Transverse colon (tissue), 4 donors: Measurements from ENCODE around the gene RERG. TPM values are rescaled to one million over a fixed set of nuclear protein-coding genes. Genes with fewer than 3 reads are reported as not detected.

Experiments
- DNase-seq: peaks from one replicate; pipeline ENCODE4 v3.0.0-alpha.2; 2019
- H3K27ac ChIP-seq, 4 donors: fragments of 200-600 bp; sonication (generic); 2 replicates each; pipeline ENCODE4 v1.5.1; 2016 to 2018; ENCODE audit warnings: inconsistent platforms in 4 of 4
- H3K27me3 ChIP-seq: fragments of 200-600 bp; sonication (generic); 2 replicates; pipeline ENCODE4 v1.5.1; 2017; ENCODE audit warnings: inconsistent platforms
- H3K36me3 ChIP-seq, 4 donors: fragments of 200-600 bp; sonication (generic); 2 replicates each; pipeline ENCODE4 v1.5.1; 2017 to 2019; ENCODE audit warnings: inconsistent platforms in 4 of 4
- H3K4me1 ChIP-seq, 4 donors: fragments of 200-600 bp; sonication (generic); 2 replicates each; pipeline ENCODE4 v1.5.1; 2017 to 2020; ENCODE audit warnings: inconsistent platforms in 4 of 4
- H3K4me3 ChIP-seq, 4 donors: fragments of 200-600 bp; sonication (generic); 1 replicate in 1 of 4; 2 replicates in 3 of 4; pipeline versions ENCODE4 v1.5.1 to v1.6.1; 2017 to 2019; ENCODE audit warnings: inconsistent platforms in 4 of 4
- H3K9me3 ChIP-seq, 2 donors: fragments of 200-600 bp; sonication (generic); 2 replicates each; pipeline ENCODE4 v1.5.1; 2017 to 2019; ENCODE audit warnings: inconsistent platforms in 2 of 2
- CTCF ChIP-seq, 5 experiments: fragments of 200-600 bp in 3 of 5; fragments of 450-650 bp in 2 of 5; sonication (generic) in 3 of 5; IDR thresholded peaks; 1 replicate in 2 of 5; 2 replicates in 3 of 5; pipeline ENCODE4 v1.5.1; 2016 to 2017; ENCODE audit warnings: antibody characterized with exemption in 5 of 5, inconsistent platforms in 3 of 5, mild to moderate bottlenecking in 2 of 5, moderate library complexity in 1 of 5
- EP300 ChIP-seq: sonication (generic); formaldehyde crosslinking; IDR thresholded peaks from one replicate; pipeline ENCODE4 v1.6.1; 2017; ENCODE audit warnings: antibody characterized with exemption, low read depth
- POLR2A ChIP-seq: fragments of 450-650 bp; IDR thresholded peaks from one replicate; pipeline ENCODE4 v1.6.1; 2016; ENCODE audit warnings: antibody characterized with exemption, mild to moderate bottlenecking, moderate library complexity
- POLR2AphosphoS5 ChIP-seq, 3 donors: sonication (generic); formaldehyde crosslinking; IDR thresholded peaks; one replicate each; pipeline ENCODE4 v1.6.1; 2016; ENCODE audit warnings: antibody characterized with exemption in 3 of 3
- WGBS, 2 donors: methylation state at CpG; one replicate each; pipeline ENCODE4 v1.1.5; 2018; ENCODE audit warnings: low coverage in 1 of 2; 5-methylcytosine and 5-hydroxymethylcytosine counted together
- in situ Hi-C, 4 donors: fragments of 200-750 bp; cut with MboI; loops; one replicate each; pipeline versions ENCODE4 v1.15.0 to v1.15.1; 2017; ENCODE audit warnings: low sequenced_read_pairs in 3 of 4, low pct_ligation_motif_present in 1 of 4, low pct_unique_long_range_greater_than_20kb in 1 of 4
- intact Hi-C: fragments of 100-400 bp; cut with DNase I; formaldehyde crosslinking; loops from one replicate; pipeline ENCODE4 v1.15.1; 2023; ENCODE audit warnings: low total_unique reads
- total RNA-seq, 4 donors: library from RNA; depleted of rRNA; stranded (reverse); fragments of >200 nt; gene quantifications; one replicate each; pipeline ENCODE4 v1.1.0, GENCODE V29; 2016

RERG gene
- total RNA-seq, 4 donors from 2014 or later, result 3.6 to 12.6 (median 8.6) TPM

DNA sequence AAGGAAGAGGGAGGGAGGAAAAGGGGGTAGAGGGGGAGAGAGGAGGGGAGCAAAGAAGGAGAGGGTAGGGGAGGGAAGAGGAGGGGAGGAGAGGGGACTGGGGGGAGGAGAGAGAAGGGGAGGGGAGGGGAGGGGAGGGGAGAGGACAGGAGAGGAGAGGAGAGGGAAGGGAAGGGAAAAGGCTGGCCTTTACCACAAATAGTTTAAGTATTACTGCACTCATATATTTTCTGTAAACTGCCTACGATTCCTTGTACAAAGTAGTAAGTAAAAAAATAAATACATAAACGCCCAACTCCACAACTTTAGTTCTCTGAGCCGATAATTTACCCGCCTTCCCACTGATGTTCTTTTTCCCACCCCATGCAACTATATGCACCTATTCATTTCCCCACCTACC is 23.7 kb upstream of the RERG start:
- Histone ChIP-seq H3K36me3 (no peaks in the 10 kb centered on the region), H3K4me1 (no peaks in the 10 kb centered on the region), H3K4me3 (no peak overlapping the region), H3K27ac (no peak overlapping the region), H3K9me3 (peaks cover 0 to 5% of the 10 kb centered on the region in 2 donors), H3K27me3 (no peaks in the 10 kb centered on the region)
- in situ Hi-C loops, result no loop called here
- TF ChIP-seq CTCF (IDR thresholded peaks at IDR 0.05) (no peak), POLR2A (no peak), EP300 (no peak), POLR2AphosphoS5 (IDR thresholded peaks at IDR 0.05) (no peak)
- 82 to 84% methylated on average over 4 of the region's 4 CpGs for WGBS, 2 donors
- intact Hi-C loops, result no loop called here
- no peak for DNase-seq

DNA sequence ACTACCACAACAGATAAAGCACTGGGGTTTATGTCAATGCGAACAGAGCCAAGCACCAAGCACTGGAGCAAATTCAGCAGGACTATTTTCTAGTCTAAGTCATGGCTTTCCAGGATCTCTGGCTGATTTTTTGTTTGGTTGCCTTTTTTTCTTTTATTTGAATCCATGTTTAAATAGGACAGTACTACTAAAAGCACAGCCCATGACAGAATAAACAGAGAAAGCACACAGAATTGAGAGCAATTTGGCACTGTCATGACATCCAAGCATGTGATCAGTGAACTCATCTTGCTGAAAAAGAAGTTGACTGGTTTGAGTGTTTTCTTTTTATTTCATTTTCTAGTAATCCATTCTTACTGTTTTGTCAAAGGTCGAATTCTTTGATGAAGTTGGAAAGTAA is 23.1 kb upstream of the RERG start:
- no peak overlapping the region for H3K27ac ChIP-seq
- H3K4me3 ChIP-seq, result no peak overlapping the region
- WGBS, 2 donors, result 47 to 75% methylated on average over 1 to 2 of the region's 2 CpGs
- intact Hi-C loops (no loop called here), in situ Hi-C loops (no loop called here)
- no peak for DNase-seq
- H3K9me3 ChIP-seq, result peaks cover 0 to 5% of the 10 kb centered on the region in 2 donors
- no peaks in the 10 kb centered on the region for H3K27me3 ChIP-seq
- no peaks in the 10 kb centered on the region for H3K36me3 ChIP-seq
- TF ChIP-seq POLR2A, result no peak
- H3K4me1 ChIP-seq, result no peaks in the 10 kb centered on the region

GRCh38 chr12:15243102-15243501 is 21.9 kb upstream of the RERG start:
- 76 to 81% methylated on average over 2 to 3 of the region's 3 CpGs for WGBS, 2 donors
- Histone ChIP-seq H3K36me3 (no peaks in the 10 kb centered on the region), H3K9me3 (peaks cover 0 to under 1% of the 10 kb centered on the region in 2 donors), H3K27ac (no peak overlapping the region), H3K27me3 (no peaks in the 10 kb centered on the region), H3K4me3 (no peak overlapping the region), H3K4me1 (no peaks in the 10 kb centered on the region)
- TF ChIP-seq POLR2A, result no peak
- no peak for TF ChIP-seq EP300
- TF ChIP-seq CTCF (IDR thresholded peaks at IDR 0.05), result no peak
- TF ChIP-seq POLR2AphosphoS5 (IDR thresholded peaks at IDR 0.05), result no peak
- intact Hi-C loops (no loop called here), in situ Hi-C loops (no loop called here)
- DNase-seq, result no peak

DNA sequence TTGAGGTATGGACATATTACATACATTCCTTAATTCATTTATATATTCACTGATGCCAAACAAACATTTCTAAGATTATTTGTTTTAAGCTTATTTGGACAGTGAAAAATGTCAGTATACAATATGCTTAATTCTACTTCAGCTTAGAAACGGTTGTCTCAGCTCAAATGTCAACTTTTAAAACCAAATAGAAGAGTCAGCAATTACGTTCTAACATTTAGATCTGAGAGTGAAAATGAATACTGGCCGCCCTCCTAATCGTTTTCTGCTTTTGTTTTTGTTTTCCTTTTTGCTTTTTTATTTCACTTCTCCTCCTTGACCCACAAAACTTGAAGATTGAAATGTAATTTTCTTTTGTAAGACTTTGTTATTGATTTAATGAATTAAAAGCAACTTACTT is 19.7 kb upstream of the RERG start:
- no peaks in the 10 kb centered on the region for H3K4me1 ChIP-seq
- no peaks in the 10 kb centered on the region for H3K27me3 ChIP-seq
- H3K36me3 ChIP-seq, result no peaks in the 10 kb centered on the region
- no peak overlapping the region for H3K27ac ChIP-seq
- DNase-seq, result no peak
- TF ChIP-seq CTCF (IDR thresholded peaks at IDR 0.05) (no peak), EP300 (no peak), POLR2A (no peak), POLR2AphosphoS5 (IDR thresholded peaks at IDR 0.05) (no peak)
- no peak overlapping the region for H3K4me3 ChIP-seq
- in situ Hi-C loops, result no loop called here
- intact Hi-C loops, result no loop called here
- H3K9me3 ChIP-seq, result no peaks in the 10 kb centered on the region
- WGBS, 2 donors, result 65 to 66% methylated on average over 4 of the region's 4 CpGs

GRCh38 chr12:15234508-15234907 is 13.3 kb upstream of the RERG start:
- Histone ChIP-seq H3K27ac (no peak overlapping the region), H3K36me3 (no peaks in the 10 kb centered on the region), H3K9me3 (no peaks in the 10 kb centered on the region), H3K4me1 (no peaks in the 10 kb centered on the region), H3K27me3 (peaks cover 3% of the 10 kb centered on the region), H3K4me3 (no peak overlapping the region)
- in situ Hi-C loops, result no loop called here
- DNase-seq, result no peak
- intact Hi-C loops, result no loop called here
- TF ChIP-seq POLR2A (no peak), POLR2AphosphoS5 (IDR thresholded peaks at IDR 0.05) (no peak), EP300 (no peak), CTCF (IDR thresholded peaks at IDR 0.05) (no peak)
- WGBS, 2 donors, result 17 to 81% methylated on average over 1 to 4 of the region's 4 CpGs
